Measurements from ENCODE around the gene KIRREL2. TPM values are rescaled to one million over a fixed set of nuclear protein-coding genes. Genes with fewer than 3 reads are reported as not detected.

Gene KIRREL2
- total RNA-seq, 2 donors from 2014 or later: 0.51 TPM; not detected in 1

- Histone ChIP-seq H3K36me3 (no peaks in the 10 kb centered on the region), H3K27ac (no peak overlapping the region), H3K4me3 (no peak overlapping the region), H3K9me3 (no peaks in the 10 kb centered on the region), H3K27me3 (peaks cover 15 to 32% of the 10 kb centered on the region in 2 donors), H3K4me1 (peaks cover 0 to 15% of the 10 kb centered on the region in 2 donors)
- TF ChIP-seq CTCF (IDR thresholded peaks at IDR 0.05): no peak
- no peak for DNase-seq (ENCODE audit: low spot score)
Measured at GRCh38 chr19:35848486-35848885, 8.2 kb upstream of the KIRREL2 start.

GRCh38 chr19:35848919-35849505, 7.7 kb upstream of the KIRREL2 start:
- H3K27me3 ChIP-seq: peaks cover 11 to 30% of the 10 kb centered on the region in 2 donors

GRCh38 chr19:35851213-35852028, 5.3 kb upstream of the KIRREL2 start:
- Histone ChIP-seq H3K4me3 (no peak overlapping the region), H3K27me3 (peaks cover 5 to 26% of the 10 kb centered on the region in 2 donors), H3K9me3 (no peaks in the 10 kb centered on the region), H3K4me1 (peaks cover 0 to 6% of the 10 kb centered on the region in 2 donors), H3K27ac (no peak overlapping the region), H3K36me3 (no peaks in the 10 kb centered on the region)
- TF ChIP-seq CTCF (IDR thresholded peaks at IDR 0.05): no peak
- no peak for DNase-seq (ENCODE audit: low spot score)

More at GRCh38 chr19:35848919-35849505, 7.7 kb upstream of the KIRREL2 start:
- H3K4me1 ChIP-seq: peaks cover 0 to 15% of the 10 kb centered on the region in 2 donors
- no peaks in the 10 kb centered on the region for H3K9me3 ChIP-seq
- no peak overlapping the region for H3K4me3 ChIP-seq
- H3K27ac ChIP-seq: no peak overlapping the region
- DNase-seq (ENCODE audit: low spot score): no peak
- no peak for TF ChIP-seq CTCF (IDR thresholded peaks at IDR 0.05)
- no peaks in the 10 kb centered on the region for H3K36me3 ChIP-seq

- Histone ChIP-seq H3K4me1 (peaks cover 0 to 14% of the 10 kb centered on the region in 2 donors), H3K36me3 (no peaks in the 10 kb centered on the region), H3K9me3 (no peaks in the 10 kb centered on the region), H3K4me3 (no peak within 1 kb of the TSS), H3K27ac (no peak within 1 kb of the TSS), H3K27me3 (peaks cover 5 to 26% of the 10 kb centered on the region in 2 donors)
- DNase-seq (ENCODE audit: low spot score): no peak
- TF ChIP-seq CTCF (IDR thresholded peaks at IDR 0.05): no peak
Measured at GRCh38 chr19:35852029-35852780, 4.5 kb upstream of the KIRREL2 start, which contains the start of gene NPHS1. TSS of gene NPHS1 (minus strand) at chr19:35852504. CDS start at chr19:35851837, 667 bp downstream.

- no peak overlapping the region for H3K27ac ChIP-seq
- H3K27me3 ChIP-seq: peaks cover 5 to 26% of the 10 kb centered on the region in 2 donors
- no peaks in the 10 kb centered on the region for H3K9me3 ChIP-seq
- no peaks in the 10 kb centered on the region for H3K36me3 ChIP-seq
- TF ChIP-seq CTCF (IDR thresholded peaks at IDR 0.05): no peak
- peaks cover 0 to 17% of the 10 kb centered on the region in 2 donors for H3K4me1 ChIP-seq
- no peak for DNase-seq (ENCODE audit: low spot score)
- no peak overlapping the region for H3K4me3 ChIP-seq
Measured at GRCh38 chr19:35853038-35853756, 3.5 kb upstream of the KIRREL2 start.

Data from right atrium auricular region (tissue), 2 donors.